MG63 (cell line): ENCODE measurements around the gene ALDH3A1. TPM values are rescaled to one million over a fixed set of nuclear protein-coding genes. Genes with fewer than 3 reads are reported as not detected.
"Not testable (repeated sequence)": the region's sequence is repeated elsewhere in the genome, so short reads cannot be mapped to it uniquely, and the experiment has no call there.

Source experiments
- DNase-seq: peaks from one replicate; pipeline ENCODE4 v3.0.0-alpha.2; 2020
- H3K27me3 ChIP-seq: fragments of 250-450 bp; sonication (Bioruptor Pico); 2 replicates; pipeline ENCODE4 v1.5.1; 2020; ENCODE audit warnings: mild to moderate bottlenecking, moderate library complexity
- H3K36me3 ChIP-seq: fragments of 250-450 bp; sonication (Bioruptor Pico); 2 replicates; pipeline ENCODE4 v1.5.1; 2020; ENCODE audit warnings: mild to moderate bottlenecking, moderate library complexity
- H3K4me3 ChIP-seq: fragments of 250-450 bp; sonication (Bioruptor Pico); 2 replicates; pipeline ENCODE4 v1.5.1; 2020; ENCODE audit warnings: mild to moderate bottlenecking, moderate library complexity
- H3K9me3 ChIP-seq: fragments of 250-450 bp; sonication (Bioruptor Pico); 2 replicates; pipeline ENCODE4 v1.5.1; 2020; ENCODE audit warnings: mild to moderate bottlenecking, moderate library complexity
- total RNA-seq: library from RNA; depleted of rRNA; stranded (reverse); fragments of >200 nt; shearing (Covaris generic); gene quantifications from 2 replicates; pipeline ENCODE4 v1.2.3, GENCODE V29; 2014; ENCODE audit warnings: low replicate concordance

ALDH3A1 gene
- total RNA-seq, 1 experiment from 2014 or later, result 395 TPM

- Histone ChIP-seq H3K36me3 (no peaks in the 10 kb centered on the region), H3K9me3 (no peaks in the 10 kb centered on the region), H3K4me3 (no peak overlapping the region), H3K27me3 (no peaks in the 10 kb centered on the region)
- no peak for DNase-seq
Measured at GRCh38 chr17:19766016-19766415, 17.9 kb upstream of the ALDH3A1 start.

DNA sequence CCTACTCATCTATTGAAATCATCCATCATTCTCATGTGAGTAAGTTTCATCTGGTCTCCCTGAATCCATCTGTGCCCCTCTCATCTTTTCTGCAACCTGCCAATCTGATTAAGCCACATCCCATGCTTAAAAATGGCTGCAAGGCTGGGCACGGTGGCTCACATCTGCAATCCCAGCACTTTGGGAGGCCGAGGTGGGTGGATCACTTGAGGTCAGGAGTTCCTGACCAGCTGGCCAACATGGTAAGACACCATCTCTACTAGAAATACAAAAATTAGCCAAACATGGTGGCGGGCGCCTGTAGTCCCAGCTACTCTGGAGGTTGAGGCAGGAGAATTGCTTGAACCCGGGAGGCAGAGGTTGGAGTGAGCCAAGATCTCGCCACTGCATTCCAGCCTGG lies 15.9 kb upstream of the ALDH3A1 start:
- not testable (repeated sequence) for H3K9me3 ChIP-seq, H3K4me3 ChIP-seq, H3K27me3 ChIP-seq, H3K36me3 ChIP-seq, DNase-seq

- Histone ChIP-seq H3K4me3 (no peak overlapping the region), H3K9me3 (no peaks in the 10 kb centered on the region), H3K36me3 (no peaks in the 10 kb centered on the region), H3K27me3 (no peaks in the 10 kb centered on the region)
- no peak for DNase-seq
Measured at GRCh38 chr17:19763416-19763815, 15.3 kb upstream of the ALDH3A1 start.

DNA sequence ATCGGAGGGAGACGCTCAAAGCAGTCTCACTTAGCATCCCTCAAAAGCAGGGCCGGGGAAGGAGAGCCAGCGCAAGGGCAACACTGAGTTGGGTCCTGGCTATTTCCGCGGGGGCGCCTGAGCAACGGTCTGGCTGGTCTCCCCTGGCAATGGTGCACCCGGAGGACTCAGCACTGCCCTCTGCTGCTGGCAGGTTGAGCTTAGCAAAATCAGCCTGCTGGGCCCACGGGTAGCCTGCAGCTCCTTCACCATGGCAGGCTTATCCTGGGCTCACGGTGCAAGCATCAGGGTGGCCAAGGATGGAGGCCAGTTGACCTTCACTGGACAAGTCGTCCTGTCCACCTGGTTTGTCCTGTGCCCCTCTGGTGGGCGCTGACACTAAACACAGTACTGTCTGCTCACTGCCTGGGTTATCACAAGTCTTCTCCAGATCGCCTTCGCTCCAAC lies 14.4 kb upstream of the ALDH3A1 start:
- Histone ChIP-seq H3K36me3 (no peaks in the 10 kb centered on the region), H3K9me3 (no peaks in the 10 kb centered on the region), H3K4me3 (no peak overlapping the region), H3K27me3 (no peaks in the 10 kb centered on the region)
- peak; percentile 78 for DNase-seq

GRCh38 chr17:19760746-19761145 lies 12.6 kb upstream of the ALDH3A1 start:
- no peaks in the 10 kb centered on the region for H3K9me3 ChIP-seq
- DNase-seq, result no peak
- H3K36me3 ChIP-seq, result no peaks in the 10 kb centered on the region
- H3K4me3 ChIP-seq, result no peak overlapping the region
- H3K27me3 ChIP-seq, result no peaks in the 10 kb centered on the region

DNA sequence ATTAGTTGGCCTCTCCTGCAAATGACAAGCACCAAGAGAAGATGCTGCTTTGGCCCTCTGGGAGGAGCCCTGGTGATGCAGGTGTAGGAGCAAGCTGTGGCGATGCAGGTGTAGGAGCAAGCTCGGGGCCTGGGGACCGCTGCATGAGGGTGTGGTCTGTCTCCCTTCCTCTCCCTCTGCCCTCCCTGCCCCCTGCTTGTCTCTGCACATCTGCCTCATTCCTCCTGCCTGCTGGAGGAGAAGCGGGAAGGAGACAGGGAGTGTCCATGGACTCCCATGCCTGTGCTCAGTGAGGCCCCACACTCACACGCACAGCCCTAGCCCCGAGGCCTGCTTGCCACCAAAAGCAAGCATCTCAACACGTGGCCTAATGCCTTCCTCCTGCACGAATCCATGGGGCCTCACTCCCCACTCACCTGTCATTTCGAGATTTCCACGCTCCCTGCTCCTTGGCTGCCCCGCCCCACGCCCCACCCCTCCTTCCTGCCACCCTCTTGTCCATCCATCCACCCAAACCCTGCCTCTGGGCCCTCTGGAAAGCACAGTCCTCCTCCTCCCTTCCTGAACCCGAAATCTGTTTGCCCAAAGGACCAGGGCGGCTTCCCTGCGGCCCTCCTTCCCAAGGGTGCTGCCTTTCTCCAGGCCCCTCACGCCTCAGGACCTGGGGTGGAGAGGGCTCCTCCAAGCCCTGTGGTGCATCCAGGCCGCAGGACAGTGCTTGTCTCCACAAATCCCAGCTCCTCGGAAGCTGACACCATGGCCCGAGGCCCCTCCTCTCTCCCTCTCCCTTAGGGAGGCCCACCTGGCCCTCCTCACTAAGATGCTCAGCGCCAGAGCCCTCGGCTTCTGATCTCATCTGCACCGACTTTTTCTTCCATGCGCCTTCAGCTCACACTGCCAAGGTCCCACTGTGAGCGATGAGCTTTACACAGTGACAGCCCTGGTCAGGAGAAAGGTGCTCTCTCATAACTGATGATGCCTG lies 11.8 kb upstream of the ALDH3A1 start:
- no peaks in the 10 kb centered on the region for H3K36me3 ChIP-seq
- H3K4me3 ChIP-seq, result no peak overlapping the region
- DNase-seq, result no peak
- H3K9me3 ChIP-seq, result no peaks in the 10 kb centered on the region
- H3K27me3 ChIP-seq, result no peaks in the 10 kb centered on the region

DNA sequence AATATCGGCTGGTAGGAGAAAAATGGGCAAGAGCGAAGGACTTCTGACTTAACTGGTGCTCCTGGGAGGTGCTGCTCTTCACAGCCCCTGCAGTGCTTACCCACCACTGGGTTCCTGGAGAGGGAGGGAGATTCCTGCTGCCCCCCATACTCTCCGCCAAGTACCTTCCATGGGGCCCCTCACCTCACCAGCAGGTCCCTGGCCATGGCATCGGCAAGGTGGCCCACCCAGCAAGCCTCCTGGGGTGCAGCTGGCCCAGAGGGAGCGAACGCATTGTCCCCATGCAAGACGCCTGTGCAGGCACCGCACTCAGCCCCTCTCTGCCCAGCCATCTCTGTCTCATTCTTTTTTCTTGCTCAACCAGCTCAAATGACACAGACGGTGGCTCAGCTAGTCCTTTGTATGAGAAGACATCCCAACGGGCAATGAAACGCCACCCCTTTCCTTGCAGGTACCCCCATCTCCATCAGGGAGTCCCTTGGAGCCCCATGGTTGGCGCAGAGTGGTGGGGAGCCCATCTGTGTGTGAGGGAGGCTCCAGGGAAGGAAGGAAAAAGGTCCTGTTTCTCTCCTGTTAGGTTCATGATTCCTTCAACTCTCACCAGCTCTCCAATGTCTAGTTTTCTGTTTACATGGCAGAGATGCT lies 9.6 kb upstream of the ALDH3A1 start:
- no peaks in the 10 kb centered on the region for H3K27me3 ChIP-seq
- no peak for DNase-seq
- no peak overlapping the region for H3K4me3 ChIP-seq
- H3K36me3 ChIP-seq, result no peaks in the 10 kb centered on the region
- H3K9me3 ChIP-seq, result no peaks in the 10 kb centered on the region

DNA sequence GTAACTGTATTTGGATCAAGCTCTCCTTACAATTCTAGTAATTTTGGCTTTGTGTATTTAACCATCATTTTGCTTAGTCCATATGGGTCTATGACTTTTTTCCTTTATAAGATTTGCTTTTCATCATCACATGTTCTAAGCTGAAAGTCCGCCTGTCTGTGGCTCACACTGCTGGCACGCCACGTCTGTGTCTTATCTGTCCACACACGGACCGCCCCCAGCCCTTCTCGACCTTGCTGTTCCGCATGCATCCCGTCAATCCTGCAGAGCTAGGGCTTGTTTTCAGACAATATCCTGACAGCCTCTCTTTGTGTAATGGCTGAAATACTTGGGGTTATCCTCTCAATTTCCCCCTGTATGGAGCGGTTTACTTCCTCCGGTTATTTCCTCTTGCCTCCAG lies 8.4 kb upstream of the ALDH3A1 start:
- no peak overlapping the region for H3K4me3 ChIP-seq
- H3K27me3 ChIP-seq, result no peaks in the 10 kb centered on the region
- no peaks in the 10 kb centered on the region for H3K36me3 ChIP-seq
- H3K9me3 ChIP-seq, result no peaks in the 10 kb centered on the region
- DNase-seq, result no peak

DNA sequence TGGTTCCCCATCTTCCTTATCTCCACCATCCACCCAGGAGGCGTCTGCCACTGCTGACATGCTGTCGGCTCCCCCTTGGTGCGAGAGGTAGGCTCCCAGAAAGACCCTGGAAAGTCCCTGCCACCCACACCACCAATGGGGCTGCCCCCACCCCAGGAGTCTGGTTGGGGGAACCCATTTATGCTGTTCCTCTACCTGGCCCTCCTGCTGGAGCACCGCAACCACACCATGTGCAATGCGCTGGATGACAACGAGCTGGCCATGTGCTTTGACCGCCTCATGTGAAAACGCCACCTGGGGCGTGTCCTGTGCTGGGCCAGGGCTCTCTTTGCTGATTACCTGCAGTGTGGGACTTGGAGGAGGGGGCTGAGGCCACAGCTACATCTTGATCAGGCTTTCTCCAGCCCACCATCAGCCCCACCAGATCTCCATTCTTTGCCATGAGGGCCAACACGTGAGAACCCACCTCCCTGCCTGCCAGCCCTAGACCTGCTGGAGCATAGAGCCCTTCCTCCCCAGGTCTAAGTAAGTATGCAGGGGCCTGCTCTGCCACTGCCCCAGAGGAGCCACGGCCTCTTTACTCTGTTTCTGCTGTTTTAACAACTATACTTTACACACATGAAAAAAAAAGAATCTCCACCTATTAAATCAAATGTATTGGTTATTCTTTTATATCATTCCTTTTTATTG lies 7.9 kb upstream of the ALDH3A1 start:
- H3K9me3 ChIP-seq, result no peaks in the 10 kb centered on the region
- H3K36me3 ChIP-seq, result no peaks in the 10 kb centered on the region

DNA sequence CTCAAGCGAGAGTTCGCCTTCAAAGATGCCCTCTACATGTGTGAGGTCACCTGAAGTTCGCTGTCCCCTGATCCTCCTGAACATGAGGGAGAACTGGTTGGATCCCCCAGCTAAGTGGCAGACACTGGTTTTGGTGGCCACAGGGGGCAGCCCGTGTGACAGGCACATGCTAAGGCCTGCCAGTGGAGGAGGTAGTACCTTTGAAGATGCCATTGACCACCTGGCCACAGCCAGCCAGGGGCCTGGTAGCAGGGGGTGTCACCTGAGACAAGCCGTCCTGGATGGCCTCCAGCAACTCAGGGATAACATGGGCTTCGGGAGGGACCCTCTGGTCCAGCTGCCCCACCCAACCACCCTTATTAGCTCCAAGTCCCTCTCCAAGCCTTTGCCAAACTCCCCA lies 7.3 kb upstream of the ALDH3A1 start:
- H3K9me3 ChIP-seq, result no peaks in the 10 kb centered on the region
- H3K36me3 ChIP-seq, result no peaks in the 10 kb centered on the region
- no peaks in the 10 kb centered on the region for H3K27me3 ChIP-seq
- H3K4me3 ChIP-seq, result no peak overlapping the region
- DNase-seq, result no peak

More for the DNA sequence above, 7.9 kb upstream of the ALDH3A1 start:
- Histone ChIP-seq H3K4me3 (no peak overlapping the region), H3K27me3 (no peaks in the 10 kb centered on the region)
- no peak for DNase-seq

- no peaks in the 10 kb centered on the region for H3K36me3 ChIP-seq
- H3K27me3 ChIP-seq, result no peaks in the 10 kb centered on the region
- no peak overlapping the region for H3K4me3 ChIP-seq
- peak; percentile 70 for DNase-seq
- no peaks in the 10 kb centered on the region for H3K9me3 ChIP-seq
Measured at GRCh38 chr17:19753661-19754463, 5.8 kb upstream of the ALDH3A1 start.

GRCh38 chr17:19753051-19753509 lies 5.0 kb upstream of the ALDH3A1 start:
- no peaks in the 10 kb centered on the region for H3K36me3 ChIP-seq
- DNase-seq, result peak; percentile 97
- no peaks in the 10 kb centered on the region for H3K9me3 ChIP-seq
- no peak overlapping the region for H3K4me3 ChIP-seq
- no peaks in the 10 kb centered on the region for H3K27me3 ChIP-seq

DNA sequence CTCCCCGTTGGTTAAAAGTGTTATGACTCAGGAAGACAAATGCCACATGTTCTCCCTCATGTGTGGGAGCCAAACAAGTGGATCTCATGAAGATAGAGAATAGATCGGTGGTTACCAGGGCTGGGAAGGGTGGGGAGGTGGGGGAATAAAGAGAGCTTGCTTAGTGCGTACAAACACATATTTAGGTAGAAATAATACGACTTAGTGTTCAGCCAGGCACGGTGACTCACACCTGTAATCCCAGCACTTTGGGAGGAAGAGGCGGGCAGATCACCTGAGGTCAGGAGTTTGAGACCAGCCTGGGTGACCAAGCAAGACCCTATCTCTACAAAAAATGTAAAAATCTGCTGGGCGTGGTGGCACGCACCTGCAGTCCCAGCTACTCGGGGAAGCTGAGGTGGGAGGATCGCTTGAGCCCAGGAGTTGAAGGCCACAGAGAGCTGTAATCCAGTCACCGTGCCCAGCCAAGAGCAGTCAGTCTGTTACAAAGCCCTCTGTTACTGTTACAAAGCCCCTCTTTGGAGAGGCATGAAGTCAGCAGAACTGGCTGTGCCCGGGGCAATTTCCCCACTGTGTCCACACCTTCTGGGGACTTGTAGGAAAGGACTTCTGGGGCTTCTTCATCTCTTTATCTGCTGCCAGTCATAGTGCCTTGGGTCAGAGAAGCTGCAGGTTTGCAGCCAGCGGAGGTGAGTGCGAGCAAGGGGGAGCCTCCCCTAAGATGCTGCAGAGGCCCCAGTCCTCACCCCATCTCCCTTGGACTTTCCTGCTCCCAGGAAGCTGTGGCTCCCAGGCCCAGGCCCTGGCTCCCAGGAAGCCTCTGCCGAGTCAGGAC lies 4.3 kb upstream of the ALDH3A1 start:
- no peaks in the 10 kb centered on the region for H3K9me3 ChIP-seq
- no peak for DNase-seq
- no peaks in the 10 kb centered on the region for H3K27me3 ChIP-seq
- no peaks in the 10 kb centered on the region for H3K36me3 ChIP-seq
- H3K4me3 ChIP-seq, result no peak overlapping the region

GRCh38 chr17:19750835-19751234 lies 2.7 kb upstream of the ALDH3A1 start:
- Histone ChIP-seq H3K9me3 (no peaks in the 10 kb centered on the region), H3K36me3 (no peaks in the 10 kb centered on the region), H3K27me3 (no peaks in the 10 kb centered on the region), H3K4me3 (no peak overlapping the region)
- peak; percentile 26 for DNase-seq

GRCh38 chr17:19750020-19750572 lies 2.0 kb upstream of the ALDH3A1 start:
- DNase-seq, result no peak
- no peaks in the 10 kb centered on the region for H3K36me3 ChIP-seq
- no peaks in the 10 kb centered on the region for H3K9me3 ChIP-seq
- H3K4me3 ChIP-seq, result no peak overlapping the region
- no peaks in the 10 kb centered on the region for H3K27me3 ChIP-seq
